ENCODE data around the gene PI16.

GRCh38 chr6:36997811-36998722 is 43.5 kb downstream of the PI16 start:
- TF ChIP-seq, protein P1, sequence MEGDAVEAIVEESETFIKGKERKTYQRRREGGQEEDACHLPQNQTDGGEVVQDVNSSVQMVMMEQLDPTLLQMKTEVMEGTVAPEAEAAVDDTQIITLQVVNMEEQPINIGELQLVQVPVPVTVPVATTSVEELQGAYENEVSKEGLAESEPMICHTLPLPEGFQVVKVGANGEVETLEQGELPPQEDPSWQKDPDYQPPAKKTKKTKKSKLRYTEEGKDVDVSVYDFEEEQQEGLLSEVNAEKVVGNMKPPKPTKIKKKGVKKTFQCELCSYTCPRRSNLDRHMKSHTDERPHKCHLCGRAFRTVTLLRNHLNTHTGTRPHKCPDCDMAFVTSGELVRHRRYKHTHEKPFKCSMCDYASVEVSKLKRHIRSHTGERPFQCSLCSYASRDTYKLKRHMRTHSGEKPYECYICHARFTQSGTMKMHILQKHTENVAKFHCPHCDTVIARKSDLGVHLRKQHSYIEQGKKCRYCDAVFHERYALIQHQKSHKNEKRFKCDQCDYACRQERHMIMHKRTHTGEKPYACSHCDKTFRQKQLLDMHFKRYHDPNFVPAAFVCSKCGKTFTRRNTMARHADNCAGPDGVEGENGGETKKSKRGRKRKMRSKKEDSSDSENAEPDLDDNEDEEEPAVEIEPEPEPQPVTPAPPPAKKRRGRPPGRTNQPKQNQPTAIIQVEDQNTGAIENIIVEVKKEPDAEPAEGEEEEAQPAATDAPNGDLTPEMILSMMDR (conservative IDR thresholded peaks at IDR 0.05 in 1 of 2, IDR thresholded peaks at IDR 0.05 in 1 of 2; ENCODE audit: extremely low read depth in 1 of 2, insufficient read depth in 1 of 2, low read depth in 1 of 2, low read length in 2 of 2): no peak
- TF ChIP-seq EZH2 (IDR thresholded peaks at IDR 0.05; ENCODE audit: borderline replicate concordance, low read length): no peak
